Fibroblast of mammary gland (primary cell): Measurements from ENCODE around the gene LAS1L.
"Not testable (repeated sequence)": the region's sequence is repeated elsewhere in the genome, so short reads cannot be mapped to it uniquely, and the experiment has no call there.

Experiments
- DNase-seq: peaks from one replicate; pipeline ENCODE4 v3.0.0-alpha.2; 2010; ENCODE audit warnings: low read depth
- H3K4me3 ChIP-seq: 2 replicates; pipeline ENCODE4 v1.5.1; 2011; ENCODE audit warnings: low read depth, mild to moderate bottlenecking, low read length, moderate library complexity; ENCODE audit not compliant: control insufficient read depth
- CTCF ChIP-seq: conservative IDR thresholded peaks from 2 replicates; pipeline ENCODE4 v1.5.1; 2011; ENCODE audit warnings: low read depth, low read length, inconsistent platforms; ENCODE audit not compliant: control insufficient read depth, insufficient read depth

LAS1L gene

GRCh38 chrX:65536291-65536690 is 1.7 kb upstream of the LAS1L start:
- no peak overlapping the region for H3K4me3 ChIP-seq
- no peak for TF ChIP-seq CTCF
- no peak for DNase-seq

- no peak overlapping the region for H3K4me3 ChIP-seq
- peak; percentile 5 for DNase-seq
- no peak for TF ChIP-seq CTCF
Observed at GRCh38 chrX:65532016-65532415, 2.6 kb downstream of the LAS1L start.

GRCh38 chrX:65528705-65529340 is 5.8 kb downstream of the LAS1L start:
- no peak overlapping the region for H3K4me3 ChIP-seq
- DNase-seq: peak; percentile 30
- TF ChIP-seq CTCF: peak; percentile 98

- no peak for TF ChIP-seq CTCF
- no peak for DNase-seq
- no peak overlapping the region for H3K4me3 ChIP-seq
Observed at GRCh38 chrX:65528293-65528692, 6.3 kb downstream of the LAS1L start.

GRCh38 chrX:65524139-65524538 is 10.4 kb downstream of the LAS1L start:
- TF ChIP-seq CTCF: no peak
- no peak for DNase-seq
- no peak overlapping the region for H3K4me3 ChIP-seq

GRCh38 chrX:65522739-65523372 is 11.7 kb downstream of the LAS1L start:
- peak; percentile 64 for DNase-seq
- no peak for TF ChIP-seq CTCF

GRCh38 chrX:65519530-65519929 is 15.1 kb downstream of the LAS1L start:
- not testable (repeated sequence) for H3K4me3 ChIP-seq, DNase-seq

More at GRCh38 chrX:65522739-65523372, 11.7 kb downstream of the LAS1L start:
- H3K4me3 ChIP-seq: no peak overlapping the region

- H3K4me3 ChIP-seq, DNase-seq: not testable (repeated sequence)
Observed at GRCh38 chrX:65518980-65519379, 15.6 kb downstream of the LAS1L start.
